Epithelial cell of prostate (primary cell): ENCODE results near the gene ZNF148.

Experiments used
- DNase-seq: peaks from one replicate; pipeline ENCODE4 v3.0.0-alpha.2; 2011; ENCODE audit warnings: low read depth, low spot score
- H3K27ac ChIP-seq: fragments of 450-650 bp; 2 replicates; pipeline ENCODE4 v1.5.1; 2017; ENCODE audit warnings: mild to moderate bottlenecking

The ZNF148 gene

DNA sequence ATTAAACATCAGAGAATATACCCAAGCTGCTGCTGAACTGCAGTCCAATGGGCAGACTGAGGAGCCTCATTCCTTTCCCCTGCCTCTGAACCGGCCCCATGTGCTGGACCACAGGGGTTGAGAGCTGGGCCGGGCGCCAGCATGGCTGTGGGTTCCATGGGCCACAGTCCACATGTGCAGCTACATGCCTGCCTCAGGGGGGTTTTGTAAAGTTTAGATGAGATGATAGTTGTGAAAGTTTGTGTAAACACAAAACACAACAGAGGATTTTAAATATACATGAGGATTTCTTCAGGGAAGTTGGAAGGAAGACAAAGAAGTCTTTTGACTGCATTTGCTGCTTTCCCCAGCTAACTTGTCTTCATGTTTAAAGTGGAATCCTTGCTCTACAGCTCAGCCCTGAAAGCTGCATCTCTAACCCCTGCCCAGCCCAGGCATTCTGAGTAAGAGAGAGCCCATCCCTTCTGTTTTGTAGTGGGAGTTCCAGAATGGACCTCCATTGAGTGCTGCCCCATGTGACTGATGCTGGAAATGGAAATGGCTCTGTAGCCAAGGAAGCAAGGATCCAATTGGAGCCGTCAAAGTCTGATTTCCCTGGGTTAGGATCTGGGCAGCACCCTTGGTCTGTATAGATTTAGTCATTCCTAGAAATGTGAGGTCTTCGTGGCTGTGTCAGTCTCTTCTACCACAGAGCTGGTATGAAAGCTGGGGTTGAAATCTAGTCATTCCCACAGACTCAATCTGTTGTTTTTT is 180.1 kb downstream of the ZNF148 start:
- H3K27ac ChIP-seq: peak overlapping the region; percentile 18
- no peak for DNase-seq

DNA sequence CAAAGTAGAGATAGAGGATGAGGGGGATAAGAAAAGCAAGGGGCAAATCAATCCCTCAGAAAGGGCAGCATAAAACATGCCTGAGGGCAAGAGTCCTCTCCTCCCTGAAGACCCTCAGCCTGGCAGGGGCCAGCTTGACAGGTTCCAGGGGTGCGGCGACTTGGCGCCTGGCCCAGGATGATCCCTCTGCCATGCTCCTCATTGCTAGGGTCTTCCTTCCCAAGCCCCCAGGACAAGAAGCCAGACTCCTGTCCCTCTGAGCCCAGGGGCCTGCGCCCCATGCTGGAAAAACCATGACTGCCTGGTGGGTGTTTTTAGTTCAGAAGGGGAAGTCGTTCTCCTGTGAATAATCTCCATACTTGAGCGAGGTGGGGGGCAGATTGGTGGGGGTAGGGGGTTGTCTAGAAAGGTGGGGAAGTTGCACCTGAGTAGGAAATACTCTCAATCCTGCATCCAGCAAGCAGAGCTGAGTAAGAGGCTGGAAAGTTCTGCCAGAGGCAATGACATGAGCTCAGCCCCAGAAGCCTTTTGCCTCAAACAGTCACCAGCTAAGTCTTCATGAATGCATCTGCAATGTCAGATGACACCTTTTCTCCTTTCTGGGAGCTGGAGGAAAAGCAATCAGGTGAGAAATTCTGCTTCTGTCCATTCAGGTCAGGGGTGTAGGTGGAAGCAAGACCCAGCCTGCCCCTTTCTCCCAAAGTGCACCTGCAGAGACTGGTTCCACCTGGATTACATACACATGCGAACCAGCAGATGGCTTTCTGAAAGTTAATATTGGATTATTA is 180.9 kb downstream of the ZNF148 start:
- DNase-seq: peak; percentile 48
- H3K27ac ChIP-seq: peak overlapping the region; percentile 18

DNA sequence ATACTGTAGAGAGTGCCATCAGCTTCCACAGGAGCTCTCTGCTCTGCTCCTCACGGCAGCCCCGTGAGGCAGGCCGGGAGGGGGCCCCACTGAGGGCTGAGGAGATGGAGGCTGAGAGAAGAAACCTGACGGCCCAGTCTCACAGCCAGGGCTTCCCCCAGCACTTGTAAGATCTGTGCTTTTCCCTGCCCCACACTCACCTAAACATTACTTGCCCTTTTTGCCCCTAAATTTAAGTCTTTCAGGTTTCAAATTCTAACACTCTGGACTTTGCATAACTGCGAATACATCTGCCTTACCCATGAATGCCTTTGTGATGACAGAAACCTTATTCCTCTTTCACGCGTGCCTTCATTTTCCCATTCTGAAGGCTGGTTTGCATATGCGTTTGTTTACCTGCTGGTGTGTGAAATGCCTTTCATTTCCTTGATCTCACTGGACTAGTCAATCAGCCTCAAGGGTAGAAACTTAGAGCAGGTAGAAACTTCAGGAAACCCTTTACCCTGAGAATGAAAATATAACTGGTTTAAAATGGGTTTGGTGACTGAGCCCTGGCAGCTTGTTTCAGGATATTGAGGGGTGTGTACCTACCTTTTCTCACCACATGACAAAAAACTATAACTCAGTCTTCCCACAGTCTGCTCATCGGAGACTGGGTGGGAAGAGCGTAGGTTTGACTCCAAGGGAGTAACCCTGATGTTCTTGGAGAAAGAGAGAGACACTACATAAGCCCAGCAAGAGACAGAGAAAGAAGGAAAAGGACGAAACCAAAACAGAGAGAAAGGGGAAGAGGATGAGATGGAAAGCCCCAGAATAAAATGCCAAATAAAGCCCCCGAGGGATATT is 182.7 kb downstream of the ZNF148 start:
- H3K27ac ChIP-seq: no peak overlapping the region
- DNase-seq: no peak

DNA sequence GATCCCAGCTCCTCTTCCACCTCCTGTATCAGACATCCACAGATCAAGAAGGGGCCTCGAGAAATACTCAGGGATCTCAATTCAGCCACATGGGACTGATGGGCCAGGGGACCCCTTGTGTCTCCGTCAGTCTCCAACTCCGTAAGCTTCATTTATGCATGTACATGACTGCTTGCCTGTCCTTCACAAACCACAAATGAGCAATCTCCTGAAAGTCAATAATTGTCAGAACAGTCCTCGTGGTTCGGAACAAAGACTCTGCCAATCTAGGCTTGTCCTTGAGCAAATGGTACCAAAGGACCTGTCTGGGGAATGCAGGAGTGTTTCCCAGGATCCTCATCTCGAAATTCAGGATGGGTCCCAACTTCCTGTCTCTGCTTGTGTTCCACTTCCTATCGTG is 183.4 kb downstream of the ZNF148 start:
- no peak for DNase-seq

DNA sequence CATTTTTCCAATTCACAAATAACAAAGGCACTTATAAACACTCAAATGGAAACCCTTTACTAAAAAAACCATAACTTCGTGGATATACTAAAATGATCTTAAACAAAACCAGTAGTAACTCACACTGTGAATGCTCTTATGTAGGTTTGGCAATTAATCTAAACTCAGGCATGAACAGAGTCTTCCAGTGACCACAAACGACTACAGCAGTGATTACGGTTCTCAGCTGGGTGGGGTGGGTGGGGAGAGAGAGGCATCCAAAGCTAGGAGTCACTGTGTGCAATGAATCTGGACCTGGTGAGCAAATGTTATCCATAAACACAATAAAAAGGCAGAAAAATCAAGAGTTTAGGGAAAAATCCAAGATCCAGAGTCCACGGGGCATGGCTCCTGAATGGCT is 183.9 kb downstream of the ZNF148 start:
- DNase-seq: no peak
- H3K27ac ChIP-seq: no peak overlapping the region

More for the DNA sequence above, 183.4 kb downstream of the ZNF148 start:
- no peak overlapping the region for H3K27ac ChIP-seq

DNA sequence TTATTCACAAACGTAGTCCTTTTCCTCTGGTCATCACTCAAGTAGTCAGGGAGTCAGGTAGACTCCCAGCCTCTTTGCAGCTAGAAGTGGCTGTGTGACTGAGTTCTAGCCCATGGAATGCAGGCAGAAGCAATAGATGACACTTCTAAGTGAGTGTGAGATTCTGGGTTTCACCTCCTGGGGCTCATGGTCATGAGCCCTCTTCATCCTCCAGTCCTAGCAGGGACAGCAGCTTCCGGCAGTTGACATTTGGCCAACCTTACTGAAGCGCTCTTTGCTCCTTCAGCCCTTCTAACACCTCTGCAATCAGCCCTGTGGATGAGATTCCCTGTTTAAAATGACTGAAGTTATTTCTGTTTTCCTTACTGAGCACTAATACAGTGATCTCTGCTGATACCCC is 184.3 kb downstream of the ZNF148 start:
- DNase-seq: no peak

DNA sequence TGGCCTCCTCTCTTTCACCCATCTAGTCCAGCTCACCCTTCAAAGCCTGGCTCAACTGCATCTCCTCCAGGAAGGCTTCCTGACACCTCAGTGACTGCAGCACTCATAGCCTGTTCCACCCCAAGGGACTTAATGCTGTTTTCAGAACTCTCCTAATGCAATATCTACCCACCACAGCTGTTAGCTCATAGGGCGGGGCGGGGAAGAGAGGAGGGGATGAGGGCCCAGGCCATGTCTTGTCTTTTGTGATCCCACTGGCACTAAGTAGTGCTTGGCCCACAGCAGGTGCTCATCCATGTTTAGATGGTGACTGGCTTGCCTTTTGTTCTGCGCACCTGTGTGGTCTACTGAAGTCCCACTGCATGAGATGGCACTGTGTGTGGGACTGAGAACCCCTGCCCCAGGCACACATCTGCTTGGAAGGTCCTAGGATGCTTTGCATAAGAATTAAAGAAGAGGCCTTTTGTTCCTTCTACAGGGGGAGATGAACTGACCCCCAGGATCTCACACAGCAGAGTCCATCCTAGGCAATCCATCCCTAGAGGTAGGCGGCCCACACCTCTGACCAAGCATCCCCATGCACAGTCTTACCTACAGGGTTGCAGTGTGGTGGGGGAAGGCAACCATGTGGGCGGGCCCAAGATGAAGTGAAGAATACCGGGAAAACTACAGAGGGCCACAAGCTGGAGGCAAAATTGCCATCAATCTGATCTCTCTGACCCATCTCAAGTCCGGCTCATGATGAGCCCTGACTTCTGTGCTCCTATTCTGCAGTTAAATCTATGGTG is 185.6 kb downstream of the ZNF148 start:
- DNase-seq: no peak
- no peak overlapping the region for H3K27ac ChIP-seq

More for the DNA sequence above, 184.3 kb downstream of the ZNF148 start:
- no peak overlapping the region for H3K27ac ChIP-seq

DNA sequence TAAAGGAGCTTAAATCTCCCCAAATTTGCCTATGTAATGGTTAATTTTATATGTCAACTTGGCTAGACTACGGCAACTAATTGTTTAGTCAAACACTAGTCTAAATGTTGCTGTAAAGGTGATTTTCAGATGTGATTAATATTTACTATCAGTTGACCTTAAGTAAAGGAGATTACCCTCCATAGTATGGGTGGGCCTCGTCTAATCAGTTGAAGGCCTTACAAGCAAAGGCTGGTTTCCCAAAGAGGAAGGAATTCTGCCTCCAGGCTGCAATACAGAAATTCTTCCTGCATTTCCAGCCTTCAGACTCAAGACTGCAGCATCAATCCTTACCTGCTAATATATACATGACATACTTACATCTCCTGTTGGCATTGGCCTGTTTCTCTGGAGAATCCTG is 186.2 kb downstream of the ZNF148 start:
- H3K27ac ChIP-seq: no peak overlapping the region
- DNase-seq: no peak

- H3K27ac ChIP-seq: no peak overlapping the region
- DNase-seq: no peak
Observed at GRCh38 chr3:125187599-125187910, 187.6 kb downstream of the ZNF148 start.

DNA sequence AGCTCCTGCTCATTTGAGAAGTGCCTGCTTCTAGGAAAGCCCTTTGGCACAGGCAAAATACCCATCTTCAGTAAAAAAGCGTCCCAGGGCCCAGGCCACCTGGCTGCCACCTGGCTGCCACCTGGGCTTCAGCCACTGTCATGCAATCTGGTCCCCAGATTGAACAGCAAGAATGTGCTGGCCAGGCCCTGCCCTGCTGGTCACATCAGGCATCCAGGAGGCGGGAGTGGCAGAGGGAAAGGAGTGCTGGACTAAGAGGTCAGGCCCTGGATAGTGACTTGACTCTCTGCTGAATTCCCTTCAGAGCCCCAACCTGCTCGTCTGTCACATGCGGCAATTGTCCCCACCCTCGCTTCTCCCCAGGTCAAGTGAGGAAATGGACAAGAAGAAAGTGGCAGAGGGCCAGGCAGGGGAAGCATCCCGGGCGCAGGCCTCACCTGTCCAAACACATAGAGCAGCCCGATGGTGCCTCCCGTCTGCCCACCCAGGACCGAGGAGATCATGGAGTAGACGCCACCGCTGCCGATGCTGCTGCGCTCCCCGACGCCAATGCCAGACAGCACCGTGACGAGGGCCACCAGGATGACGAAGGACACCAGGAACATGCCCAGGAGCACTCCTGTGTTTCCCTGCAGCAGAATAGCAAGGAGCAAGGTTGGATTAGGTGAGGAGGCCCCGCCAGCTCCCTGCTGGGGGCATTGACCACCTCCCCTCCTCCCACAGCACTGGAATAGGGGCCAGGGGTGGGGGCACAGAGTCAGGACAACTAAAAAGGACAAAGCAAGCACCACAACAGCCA is 188.1 kb downstream of the ZNF148 start:
- no peak for DNase-seq
- H3K27ac ChIP-seq: no peak overlapping the region

DNA sequence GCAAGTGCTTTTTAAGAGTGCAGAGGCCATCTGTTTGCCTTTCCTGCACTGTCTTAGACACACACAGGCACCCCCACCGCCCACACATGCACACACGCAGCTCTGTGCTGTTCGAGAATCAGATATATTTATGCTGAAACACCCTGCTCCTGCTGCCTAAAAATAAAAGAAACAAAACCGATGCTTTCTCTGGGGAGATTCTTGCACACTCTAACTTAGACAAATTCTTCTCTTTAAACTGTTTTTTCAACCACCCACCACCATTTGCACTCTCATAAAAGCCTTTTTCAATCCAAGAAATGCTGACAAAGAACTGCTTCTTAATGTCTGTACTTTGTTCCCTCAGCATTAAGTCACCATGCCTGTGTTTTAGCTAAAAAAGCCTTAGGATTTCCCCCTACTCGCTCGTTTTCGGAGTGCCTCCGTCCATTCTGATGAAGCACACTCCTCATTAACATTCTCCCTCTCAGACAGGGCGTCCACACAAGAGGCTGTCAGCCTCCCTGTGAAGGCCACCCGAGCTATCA is 188.8 kb downstream of the ZNF148 start:
- no peak for DNase-seq

GRCh38 chr3:125185805-125186204 is 189.3 kb downstream of the ZNF148 start:
- H3K27ac ChIP-seq: no peak overlapping the region
- no peak for DNase-seq

More for the DNA sequence above, 188.8 kb downstream of the ZNF148 start:
- H3K27ac ChIP-seq: no peak overlapping the region

DNA sequence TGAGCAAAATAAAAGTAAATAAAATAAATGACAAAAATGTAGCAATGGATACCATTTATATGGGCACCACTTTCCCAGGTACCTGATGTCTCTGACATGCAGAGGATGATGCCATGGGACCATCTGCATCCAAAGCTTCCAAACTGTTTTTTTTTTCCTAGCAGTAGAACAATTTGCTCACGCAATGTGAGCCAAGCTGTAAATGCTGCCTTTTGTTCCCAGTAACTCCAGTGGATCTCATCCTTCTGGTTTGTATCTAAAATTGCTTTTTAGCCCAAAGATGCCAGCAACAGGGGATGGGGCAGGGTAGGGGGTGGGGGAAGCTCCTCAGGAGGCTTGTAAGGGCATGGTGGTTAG is 195.3 kb downstream of the ZNF148 start:
- no peak overlapping the region for H3K27ac ChIP-seq
- DNase-seq: no peak

- no peak for DNase-seq
- no peak overlapping the region for H3K27ac ChIP-seq
Observed at GRCh38 chr3:125179143-125179883, 195.8 kb downstream of the ZNF148 start.

DNA sequence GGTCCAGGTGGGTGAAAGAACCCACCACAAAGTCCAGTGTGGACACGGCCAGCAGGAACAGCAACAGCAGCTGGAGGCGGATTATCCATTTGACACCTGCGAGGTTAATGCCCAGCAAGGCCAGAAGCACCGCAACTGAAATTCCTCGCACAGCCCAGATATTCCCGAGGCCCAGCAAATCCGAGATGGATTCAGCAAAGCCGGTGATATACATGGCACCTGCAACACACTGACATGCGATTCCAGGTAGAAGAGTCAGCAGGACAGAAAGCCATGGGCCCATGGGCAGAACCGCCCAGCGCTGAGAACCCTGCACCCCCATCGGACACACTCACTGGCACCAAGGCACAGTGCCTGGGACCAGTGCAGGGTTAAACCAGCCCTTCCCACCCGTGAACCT is 197.4 kb downstream of the ZNF148 start:
- H3K27ac ChIP-seq: no peak overlapping the region
- DNase-seq: no peak
